Activated T-helper 2 cell treated with anti-CD3 and anti-CD28 coated beads, Interferon-gamma antibody, Interleukin-2, Interleukin-4, amounts not matched to agents 10 μg/mL and 5 μg/mL and 100 μg/mL, durations not matched to agents 14 hours and 24 hours and 36 hours (primary cell): ENCODE data around the gene SORCS2. TPM values are rescaled to one million over a fixed set of nuclear protein-coding genes. Genes with fewer than 3 reads are reported as not detected.

ENCODE experiments used
- DNase-seq: peaks from one replicate; pipeline ENCODE4 v3.0.0; 2021; ENCODE audit warnings: low spot score
- H3K27ac Mint-ChIP-seq: one replicate; pipeline ENCODE4 v1.8.0; 2021; ENCODE audit warnings: mixed read lengths
- H3K27me3 Mint-ChIP-seq: one replicate; pipeline ENCODE4 v1.8.0; 2021; ENCODE audit warnings: low read depth, mixed read lengths
- H3K36me3 Mint-ChIP-seq: one replicate; pipeline ENCODE4 v1.8.0; 2021; ENCODE audit warnings: low read depth, mixed read lengths
- H3K4me1 Mint-ChIP-seq: one replicate; pipeline ENCODE4 v1.8.0; 2021; ENCODE audit warnings: low read depth, mixed read lengths
- H3K4me3 Mint-ChIP-seq: one replicate; pipeline ENCODE4 v1.8.0; 2021; ENCODE audit warnings: low read depth, mild to moderate bottlenecking, moderate library complexity, mixed read lengths
- H3K9me3 Mint-ChIP-seq: one replicate; pipeline ENCODE4 v1.8.0; 2021; ENCODE audit warnings: mixed read lengths
- intact Hi-C: fragments of 100-400 bp; cut with micrococcal nuclease; formaldehyde crosslinking; loops from one replicate; pipeline ENCODE4 v1.15.1; 2023
- total RNA-seq: library from RNA; stranded (reverse); gene quantifications from 2 replicates; pipeline ENCODE4 v1.2.3, GENCODE V29; 2022

The SORCS2 gene
- total RNA-seq, 1 donor from 2014 or later = 0.02 TPM

- no peaks in the 10 kb centered on the region for H3K36me3 Mint-ChIP-seq
- no peak overlapping the region for H3K27ac Mint-ChIP-seq
- no peaks in the 10 kb centered on the region for H3K27me3 Mint-ChIP-seq
- H3K4me3 Mint-ChIP-seq = no peak overlapping the region
- peaks cover 8% of the 10 kb centered on the region for H3K9me3 Mint-ChIP-seq
- intact Hi-C loops = no loop called here
- H3K4me1 Mint-ChIP-seq = no peaks in the 10 kb centered on the region
- no peak for DNase-seq
Observed at GRCh38 chr4:7391637-7392437, 199.5 kb downstream of the SORCS2 start.

- H3K27ac Mint-ChIP-seq = no peak overlapping the region
- no peak for DNase-seq
- no peak overlapping the region for H3K4me3 Mint-ChIP-seq
- no peaks in the 10 kb centered on the region for H3K36me3 Mint-ChIP-seq
- intact Hi-C loops = no loop called here
- peaks cover 3% of the 10 kb centered on the region for H3K9me3 Mint-ChIP-seq
- H3K4me1 Mint-ChIP-seq = no peaks in the 10 kb centered on the region
- H3K27me3 Mint-ChIP-seq = no peaks in the 10 kb centered on the region
Observed at GRCh38 chr4:7392438-7393421, 200.4 kb downstream of the SORCS2 start.

- Mint-ChIP-seq H3K27ac (no peak overlapping the region), H3K4me1 (no peaks in the 10 kb centered on the region), H3K27me3 (peaks cover 3% of the 10 kb centered on the region), H3K4me3 (no peak overlapping the region), H3K36me3 (no peaks in the 10 kb centered on the region), H3K9me3 (no peaks in the 10 kb centered on the region)
- no peak for DNase-seq
- intact Hi-C loops = no loop called here
Observed at GRCh38 chr4:7393601-7394575, 201.6 kb downstream of the SORCS2 start.

- Mint-ChIP-seq H3K27me3 (peaks cover 3% of the 10 kb centered on the region), H3K9me3 (no peaks in the 10 kb centered on the region), H3K4me3 (no peak overlapping the region), H3K36me3 (no peaks in the 10 kb centered on the region), H3K4me1 (no peaks in the 10 kb centered on the region), H3K27ac (no peak overlapping the region)
- DNase-seq = no peak
- intact Hi-C loops = no loop called here
Observed at GRCh38 chr4:7394681-7395451, 202.5 kb downstream of the SORCS2 start.

GRCh38 chr4:7395645-7396044 lies 203.3 kb downstream of the SORCS2 start:
- Mint-ChIP-seq H3K4me3 (no peak overlapping the region), H3K27me3 (peaks cover 3% of the 10 kb centered on the region), H3K36me3 (no peaks in the 10 kb centered on the region), H3K4me1 (no peaks in the 10 kb centered on the region), H3K9me3 (no peaks in the 10 kb centered on the region), H3K27ac (no peak overlapping the region)
- DNase-seq = no peak
- intact Hi-C loops = no loop called here

GRCh38 chr4:7396186-7396910 lies 204.0 kb downstream of the SORCS2 start:
- H3K27ac Mint-ChIP-seq = no peak overlapping the region
- peaks cover 3% of the 10 kb centered on the region for H3K27me3 Mint-ChIP-seq
- DNase-seq = no peak
- no peaks in the 10 kb centered on the region for H3K36me3 Mint-ChIP-seq
- no peaks in the 10 kb centered on the region for H3K4me1 Mint-ChIP-seq
- intact Hi-C loops = no loop called here
- H3K4me3 Mint-ChIP-seq = no peak overlapping the region
- no peaks in the 10 kb centered on the region for H3K9me3 Mint-ChIP-seq

- H3K4me3 Mint-ChIP-seq = no peak overlapping the region
- H3K27me3 Mint-ChIP-seq = peaks cover 3% of the 10 kb centered on the region
- H3K27ac Mint-ChIP-seq = no peak overlapping the region
- no peaks in the 10 kb centered on the region for H3K4me1 Mint-ChIP-seq
- no peak for DNase-seq
- H3K36me3 Mint-ChIP-seq = no peaks in the 10 kb centered on the region
- no peaks in the 10 kb centered on the region for H3K9me3 Mint-ChIP-seq
- intact Hi-C loops = no loop called here
Observed at GRCh38 chr4:7397206-7398103, 205.1 kb downstream of the SORCS2 start.

- H3K4me3 Mint-ChIP-seq = no peak overlapping the region
- H3K27ac Mint-ChIP-seq = no peak overlapping the region
- DNase-seq = no peak
- H3K36me3 Mint-ChIP-seq = no peaks in the 10 kb centered on the region
- no peaks in the 10 kb centered on the region for H3K4me1 Mint-ChIP-seq
- H3K9me3 Mint-ChIP-seq = no peaks in the 10 kb centered on the region
- peaks cover 3% of the 10 kb centered on the region for H3K27me3 Mint-ChIP-seq
- intact Hi-C loops = no loop called here
Observed at GRCh38 chr4:7398104-7398423, 205.7 kb downstream of the SORCS2 start.

GRCh38 chr4:7398788-7399439 lies 206.6 kb downstream of the SORCS2 start:
- peaks cover 3% of the 10 kb centered on the region for H3K27me3 Mint-ChIP-seq
- no peak for DNase-seq
- H3K9me3 Mint-ChIP-seq = no peaks in the 10 kb centered on the region
- no peak overlapping the region for H3K27ac Mint-ChIP-seq
- H3K4me3 Mint-ChIP-seq = no peak overlapping the region
- H3K4me1 Mint-ChIP-seq = no peaks in the 10 kb centered on the region
- intact Hi-C loops = no loop called here
- no peaks in the 10 kb centered on the region for H3K36me3 Mint-ChIP-seq

- no peak overlapping the region for H3K4me3 Mint-ChIP-seq
- peaks cover 3% of the 10 kb centered on the region for H3K27me3 Mint-ChIP-seq
- H3K36me3 Mint-ChIP-seq = no peaks in the 10 kb centered on the region
- intact Hi-C loops = no loop called here
- no peak overlapping the region for H3K27ac Mint-ChIP-seq
- no peaks in the 10 kb centered on the region for H3K9me3 Mint-ChIP-seq
- no peaks in the 10 kb centered on the region for H3K4me1 Mint-ChIP-seq
- no peak for DNase-seq
Observed at GRCh38 chr4:7399440-7400234, 207.3 kb downstream of the SORCS2 start.
